Glutamatergic neuron (in vitro differentiated cells): ENCODE results near the gene EPHX1. TPM values are rescaled to one million over a fixed set of nuclear protein-coding genes. Genes with fewer than 3 reads are reported as not detected.
"Not testable (repeated sequence)": the region's sequence is repeated elsewhere in the genome, so short reads cannot be mapped to it uniquely, and the experiment has no call there.

Experiments
- DNase-seq: peaks from one replicate; pipeline ENCODE4 v3.0.0; 2022
- H3K27ac Mint-ChIP-seq: one replicate; pipeline ENCODE4 v1.8.0; 2020; ENCODE audit warnings: mild to moderate bottlenecking, mixed read lengths, inconsistent platforms; ENCODE audit not compliant: unreplicated experiment
- H3K27me3 Mint-ChIP-seq: one replicate; pipeline ENCODE4 v1.8.0; 2020; ENCODE audit warnings: mild to moderate bottlenecking, moderate library complexity, mixed read lengths, inconsistent platforms; ENCODE audit not compliant: unreplicated experiment
- H3K36me3 Mint-ChIP-seq: one replicate; pipeline ENCODE4 v1.8.0; 2020; ENCODE audit warnings: mild to moderate bottlenecking, mixed read lengths, inconsistent platforms; ENCODE audit not compliant: unreplicated experiment
- H3K4me1 Mint-ChIP-seq: one replicate; pipeline ENCODE4 v1.8.0; 2020; ENCODE audit warnings: mild to moderate bottlenecking, low read depth, mixed read lengths, inconsistent platforms; ENCODE audit not compliant: unreplicated experiment
- H3K4me3 Mint-ChIP-seq: one replicate; pipeline ENCODE4 v1.8.0; 2020; ENCODE audit warnings: mild to moderate bottlenecking, mixed read lengths, inconsistent platforms; ENCODE audit not compliant: unreplicated experiment
- H3K9me3 Mint-ChIP-seq: one replicate; pipeline ENCODE4 v1.8.0; 2020; ENCODE audit warnings: mild to moderate bottlenecking, moderate library complexity, mixed read lengths, inconsistent platforms; ENCODE audit not compliant: unreplicated experiment
- total RNA-seq: library from RNA; stranded (reverse); fragmentation: NEBNext Ultra II Directional; extraction: Animal tissue kit (Norgen Biotek cat#: 25700); gene quantifications from one replicate; pipeline ENCODE4 v1.2.1, GENCODE V29; 2021; ENCODE audit not compliant: unreplicated experiment
- TF ChIP-seq, protein P1 (sequence below): fragments of 200-600 bp; sonication (generic); IDR thresholded peaks from one replicate; pipeline ENCODE4 v1.5.0; 2021; ENCODE audit not compliant: partially characterized antibody, unreplicated experiment

The EPHX1 gene
- total RNA-seq, 1 donor from 2014 or later, result 60.4 TPM

DNA sequence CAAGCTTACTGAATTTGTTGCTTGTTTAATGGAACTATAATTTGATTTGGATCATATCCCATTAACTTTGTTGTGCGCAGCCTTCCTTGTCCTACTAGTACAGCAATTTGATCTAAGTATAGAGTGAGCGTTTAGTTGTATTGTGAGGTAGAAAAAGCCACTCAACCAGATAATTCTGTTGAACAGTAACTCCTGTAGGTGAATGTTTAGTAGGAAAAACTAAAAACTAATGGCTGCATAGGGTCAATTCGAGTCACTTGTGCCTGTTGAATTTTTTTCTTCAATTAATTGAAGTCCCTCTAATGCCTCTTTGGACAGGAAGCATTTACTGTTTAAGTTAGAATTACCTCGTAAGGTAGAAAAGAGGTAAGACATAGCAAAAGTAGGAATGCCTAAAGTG lies 15.0 kb upstream of the EPHX1 start:
- no peak for DNase-seq
- Mint-ChIP-seq H3K9me3 (peaks cover 13% of the 10 kb centered on the region), H3K4me1 (peaks cover 2% of the 10 kb centered on the region), H3K4me3 (no peak overlapping the region), H3K27me3 (peaks cover 3% of the 10 kb centered on the region), H3K27ac (no peak overlapping the region), H3K36me3 (peaks cover 67% of the 10 kb centered on the region)
- TF ChIP-seq, protein P1, sequence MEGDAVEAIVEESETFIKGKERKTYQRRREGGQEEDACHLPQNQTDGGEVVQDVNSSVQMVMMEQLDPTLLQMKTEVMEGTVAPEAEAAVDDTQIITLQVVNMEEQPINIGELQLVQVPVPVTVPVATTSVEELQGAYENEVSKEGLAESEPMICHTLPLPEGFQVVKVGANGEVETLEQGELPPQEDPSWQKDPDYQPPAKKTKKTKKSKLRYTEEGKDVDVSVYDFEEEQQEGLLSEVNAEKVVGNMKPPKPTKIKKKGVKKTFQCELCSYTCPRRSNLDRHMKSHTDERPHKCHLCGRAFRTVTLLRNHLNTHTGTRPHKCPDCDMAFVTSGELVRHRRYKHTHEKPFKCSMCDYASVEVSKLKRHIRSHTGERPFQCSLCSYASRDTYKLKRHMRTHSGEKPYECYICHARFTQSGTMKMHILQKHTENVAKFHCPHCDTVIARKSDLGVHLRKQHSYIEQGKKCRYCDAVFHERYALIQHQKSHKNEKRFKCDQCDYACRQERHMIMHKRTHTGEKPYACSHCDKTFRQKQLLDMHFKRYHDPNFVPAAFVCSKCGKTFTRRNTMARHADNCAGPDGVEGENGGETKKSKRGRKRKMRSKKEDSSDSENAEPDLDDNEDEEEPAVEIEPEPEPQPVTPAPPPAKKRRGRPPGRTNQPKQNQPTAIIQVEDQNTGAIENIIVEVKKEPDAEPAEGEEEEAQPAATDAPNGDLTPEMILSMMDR, result no peak

DNA sequence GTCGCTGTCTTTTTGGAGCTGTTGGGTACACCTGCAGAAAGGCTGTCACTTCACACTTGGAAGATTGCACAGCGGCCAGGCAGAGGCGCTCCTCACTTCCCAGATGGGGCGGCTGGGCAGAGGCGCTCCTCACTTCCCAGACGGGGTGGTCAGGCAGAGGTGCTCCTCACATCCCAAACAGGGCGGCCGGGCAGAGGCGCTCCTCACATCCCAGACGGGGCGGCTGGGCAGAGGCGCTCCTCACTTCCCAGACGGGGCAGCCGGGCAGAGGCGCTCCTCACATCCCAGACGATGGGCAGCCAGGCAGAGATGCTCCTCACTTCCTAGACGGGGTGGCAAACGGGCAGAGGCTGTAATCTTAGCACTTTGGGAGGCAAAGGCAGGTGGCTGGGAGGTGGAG lies 13.8 kb upstream of the EPHX1 start:
- H3K4me1 Mint-ChIP-seq, H3K4me3 Mint-ChIP-seq, DNase-seq, H3K27me3 Mint-ChIP-seq: not testable (repeated sequence)
- Mint-ChIP-seq H3K9me3 (peaks cover 16% of the 10 kb centered on the region), H3K27ac (peak overlapping the region; percentile 48), H3K36me3 (peaks cover 62% of the 10 kb centered on the region)

DNA sequence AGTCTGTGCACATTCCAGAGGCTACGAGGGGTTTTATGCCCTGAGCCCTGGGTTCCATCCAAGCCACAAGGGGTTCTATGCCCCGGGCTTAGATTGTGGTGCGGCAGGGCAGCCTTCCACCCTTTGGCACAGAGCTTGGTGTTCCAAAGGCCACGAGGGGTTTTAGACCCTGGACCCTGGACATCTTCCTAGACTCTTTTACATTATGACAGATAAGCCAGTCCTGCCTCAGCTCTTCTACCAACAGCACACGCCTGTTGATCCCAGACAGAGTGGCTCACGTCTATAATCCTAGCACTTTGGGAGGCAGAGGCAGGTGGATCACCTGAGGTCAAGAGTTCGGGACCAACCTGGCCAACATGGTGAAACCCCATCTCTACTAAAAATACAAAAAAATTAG lies 8.8 kb upstream of the EPHX1 start:
- H3K27ac Mint-ChIP-seq, DNase-seq, H3K9me3 Mint-ChIP-seq, H3K27me3 Mint-ChIP-seq, H3K4me3 Mint-ChIP-seq, H3K4me1 Mint-ChIP-seq: not testable (repeated sequence)
- peaks cover 23% of the 10 kb centered on the region for H3K36me3 Mint-ChIP-seq

DNA sequence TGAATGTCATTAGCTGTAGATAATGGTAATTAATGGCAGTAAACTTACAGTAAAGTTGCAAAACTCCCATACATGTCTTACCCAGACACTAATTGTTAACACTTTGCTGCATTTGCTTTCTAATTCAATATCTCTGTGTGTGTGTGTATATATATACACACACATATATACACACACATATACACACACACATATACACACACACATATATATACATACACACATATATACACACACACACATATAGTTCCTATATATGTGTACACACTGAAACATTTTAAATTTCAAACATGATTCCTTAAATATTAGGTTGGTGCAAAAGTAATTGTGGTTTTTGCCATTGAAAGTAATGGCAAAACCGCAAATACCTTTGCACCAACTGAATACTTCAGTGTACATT lies 3.7 kb upstream of the EPHX1 start:
- Mint-ChIP-seq H3K4me3 (no peak overlapping the region), H3K4me1 (peaks cover 3% of the 10 kb centered on the region), H3K27me3 (peaks cover 7% of the 10 kb centered on the region), H3K36me3 (no peaks in the 10 kb centered on the region), H3K27ac (no peak overlapping the region), H3K9me3 (peaks cover 10% of the 10 kb centered on the region)
- TF ChIP-seq, protein P1, result no peak
- DNase-seq, result no peak

DNA sequence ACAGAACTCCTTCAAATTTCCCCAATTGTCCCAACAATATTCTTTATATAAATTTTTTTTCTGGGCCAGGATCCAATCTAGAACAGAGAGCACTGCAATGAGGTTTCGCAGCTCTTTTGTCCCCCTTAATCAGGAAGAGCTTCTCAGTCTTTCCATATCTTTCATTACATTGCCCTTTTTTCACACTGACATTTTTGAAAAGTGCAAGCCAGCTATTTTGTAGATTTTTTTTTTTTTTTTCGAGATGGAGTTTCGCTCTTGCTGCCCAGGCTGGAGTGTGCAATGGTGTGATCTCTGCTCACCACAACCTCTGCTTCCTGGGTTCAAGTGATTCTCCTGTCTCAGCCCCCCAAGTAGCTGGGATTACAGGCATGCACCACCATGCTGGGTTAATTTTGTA lies 3.2 kb upstream of the EPHX1 start:
- H3K27ac Mint-ChIP-seq, H3K4me1 Mint-ChIP-seq, DNase-seq, H3K4me3 Mint-ChIP-seq, H3K27me3 Mint-ChIP-seq, H3K36me3 Mint-ChIP-seq: not testable (repeated sequence)
- H3K9me3 Mint-ChIP-seq, result peaks cover 12% of the 10 kb centered on the region

DNA sequence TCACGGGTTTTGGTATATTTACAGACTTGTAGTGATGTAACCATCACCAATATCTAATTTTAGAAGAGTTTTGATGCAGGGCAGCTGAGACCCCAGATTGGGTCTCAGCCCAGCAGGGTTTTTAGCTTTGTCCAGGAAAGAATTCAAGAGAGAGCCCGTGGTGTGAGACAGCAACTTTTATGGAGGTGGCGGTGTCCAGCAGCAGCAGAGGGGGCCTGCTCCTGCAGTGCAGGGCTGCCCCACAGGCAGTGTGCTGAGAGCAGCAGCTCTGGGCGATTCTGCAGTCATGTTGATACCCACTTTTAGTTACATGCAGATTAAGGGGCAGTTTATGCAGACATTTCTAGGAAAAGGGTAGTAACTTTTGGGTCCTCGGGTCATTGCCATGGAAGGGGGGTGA lies 1.8 kb upstream of the EPHX1 start:
- peaks cover 13% of the 10 kb centered on the region for H3K9me3 Mint-ChIP-seq
- no peaks in the 10 kb centered on the region for H3K36me3 Mint-ChIP-seq
- H3K27me3 Mint-ChIP-seq, result peaks cover 8% of the 10 kb centered on the region
- TF ChIP-seq, protein P1, result no peak
- H3K27ac Mint-ChIP-seq, result no peak overlapping the region
- no peak for DNase-seq
- peaks cover 14% of the 10 kb centered on the region for H3K4me1 Mint-ChIP-seq
- H3K4me3 Mint-ChIP-seq, result no peak overlapping the region

DNA sequence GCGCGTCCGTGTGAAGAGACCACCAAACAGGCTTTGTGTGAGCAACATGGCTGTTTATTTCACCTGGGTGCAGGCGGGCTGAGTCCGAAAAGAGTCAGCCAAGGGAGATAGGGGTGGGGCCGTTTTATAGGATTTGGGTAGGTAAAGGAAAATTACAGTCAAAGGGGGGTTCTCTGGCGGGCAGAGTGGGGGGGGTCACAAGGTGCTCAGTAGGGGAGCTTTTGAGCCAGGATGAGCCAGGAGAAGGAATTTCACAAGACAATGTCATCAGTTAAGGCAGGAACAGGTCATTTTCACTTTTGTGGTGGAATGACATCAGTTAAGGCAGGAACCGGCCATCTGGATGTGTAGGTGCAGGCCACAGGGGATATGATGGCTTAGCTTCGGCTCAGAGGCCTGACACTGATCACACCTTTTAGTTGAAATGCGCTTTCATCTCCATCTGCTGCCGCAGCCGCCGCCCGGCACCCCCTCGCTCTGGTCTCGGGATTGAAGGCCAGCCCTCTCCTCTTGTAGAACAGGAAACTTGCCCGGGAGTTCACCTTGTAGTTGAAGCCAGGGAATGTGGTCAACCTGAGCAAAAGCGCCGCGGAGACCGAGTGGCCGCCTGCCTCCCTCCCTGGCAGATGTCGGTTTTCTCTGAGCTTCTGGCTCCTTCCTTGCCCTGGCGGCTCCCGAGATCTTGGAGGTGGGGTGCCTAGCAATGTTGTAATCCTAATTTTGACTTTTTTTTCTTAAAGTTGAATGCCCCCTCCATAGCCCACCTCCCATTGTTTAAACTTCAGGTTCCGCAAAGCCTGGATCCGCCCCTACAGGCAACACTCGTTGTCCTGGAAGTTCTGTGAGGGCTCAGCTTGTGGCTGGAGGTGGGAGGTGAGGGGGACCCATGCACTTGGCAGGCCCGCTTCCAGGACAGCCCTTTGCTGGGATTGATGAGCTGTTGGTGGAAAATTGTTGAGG lies 935 bp downstream of the EPHX1 start:
- H3K27me3 Mint-ChIP-seq, result not testable (repeated sequence)
- Mint-ChIP-seq H3K4me3 (peak overlapping the region; percentile 95), H3K27ac (peak overlapping the region; percentile 97)

More for the DNA sequence above, 935 bp downstream of the EPHX1 start:
- peaks cover 25% of the 10 kb centered on the region for H3K4me1 Mint-ChIP-seq
- H3K36me3 Mint-ChIP-seq, result not testable (repeated sequence)
- peak; percentile 59 for DNase-seq
- peaks cover 11% of the 10 kb centered on the region for H3K9me3 Mint-ChIP-seq
